KOPT-K1 (cell line): ENCODE measurements around the gene RNF112.
"Not testable (repeated sequence)": the region's sequence is repeated elsewhere in the genome, so short reads cannot be mapped to it uniquely, and the experiment has no call there.

Experiments used
- H3K27ac ChIP-seq: fragments of 200-600 bp; sonication (generic); 2 replicates; pipeline ENCODE4 v1.5.1; 2016; ENCODE audit warnings: antibody characterized with exemption, mild to moderate bottlenecking, low read depth, low read length; ENCODE audit not compliant: poor library complexity, severe bottlenecking
- H3K36me3 ChIP-seq: fragments of 200-600 bp; sonication (generic); 2 replicates; pipeline ENCODE4 v1.5.1; 2017; ENCODE audit warnings: antibody characterized with exemption, mild to moderate bottlenecking, low read length, moderate library complexity; ENCODE audit not compliant: insufficient read depth
- H3K9me3 ChIP-seq: fragments of 200-600 bp; sonication (generic); 2 replicates; pipeline ENCODE4 v1.5.1; 2017; ENCODE audit warnings: antibody characterized with exemption, low read length, mild to moderate bottlenecking; ENCODE audit not compliant: insufficient read depth, poor library complexity, severe bottlenecking

Gene RNF112

GRCh38 chr17:19458481-19458880 is 47.4 kb downstream of the RNF112 start:
- H3K27ac ChIP-seq, H3K36me3 ChIP-seq, H3K9me3 ChIP-seq: not testable (repeated sequence)

GRCh38 chr17:19459018-19459655 is 48.1 kb downstream of the RNF112 start:
- not testable (repeated sequence) for H3K27ac ChIP-seq

GRCh38 chr17:19460700-19461099 is 49.7 kb downstream of the RNF112 start:
- no peaks in the 10 kb centered on the region for H3K36me3 ChIP-seq
- H3K9me3 ChIP-seq, result no peaks in the 10 kb centered on the region
- peak overlapping the region; percentile 13 for H3K27ac ChIP-seq

More at GRCh38 chr17:19459018-19459655, 48.1 kb downstream of the RNF112 start:
- not testable (repeated sequence) for H3K9me3 ChIP-seq, H3K36me3 ChIP-seq

GRCh38 chr17:19461116-19461515 is 50.1 kb downstream of the RNF112 start:
- no peaks in the 10 kb centered on the region for H3K36me3 ChIP-seq

GRCh38 chr17:19461681-19462080 is 50.6 kb downstream of the RNF112 start:
- H3K36me3 ChIP-seq, result no peaks in the 10 kb centered on the region
- no peak overlapping the region for H3K27ac ChIP-seq
- H3K9me3 ChIP-seq, result no peaks in the 10 kb centered on the region

More at GRCh38 chr17:19461116-19461515, 50.1 kb downstream of the RNF112 start:
- Histone ChIP-seq H3K9me3 (no peaks in the 10 kb centered on the region), H3K27ac (no peak overlapping the region)

GRCh38 chr17:19462456-19463035 is 51.5 kb downstream of the RNF112 start:
- not testable (repeated sequence) for H3K36me3 ChIP-seq, H3K9me3 ChIP-seq
- peak overlapping the region; percentile 22 for H3K27ac ChIP-seq

- Histone ChIP-seq H3K36me3 (no peaks in the 10 kb centered on the region), H3K27ac (no peak overlapping the region), H3K9me3 (no peaks in the 10 kb centered on the region)
Observed at GRCh38 chr17:19464031-19465026, 53.3 kb downstream of the RNF112 start.
